AML-193 (cell line): ENCODE measurements around the gene GSC.
"Not testable (repeated sequence)": the region's sequence is repeated elsewhere in the genome, so short reads cannot be mapped to it uniquely, and the experiment has no call there.

Experiments used
- DNase-seq, 2 experiments: peaks; one replicate each; lab custom pipeline; 2025; lab: John Stamatoyannopoulos, UW

The GSC gene

DNA sequence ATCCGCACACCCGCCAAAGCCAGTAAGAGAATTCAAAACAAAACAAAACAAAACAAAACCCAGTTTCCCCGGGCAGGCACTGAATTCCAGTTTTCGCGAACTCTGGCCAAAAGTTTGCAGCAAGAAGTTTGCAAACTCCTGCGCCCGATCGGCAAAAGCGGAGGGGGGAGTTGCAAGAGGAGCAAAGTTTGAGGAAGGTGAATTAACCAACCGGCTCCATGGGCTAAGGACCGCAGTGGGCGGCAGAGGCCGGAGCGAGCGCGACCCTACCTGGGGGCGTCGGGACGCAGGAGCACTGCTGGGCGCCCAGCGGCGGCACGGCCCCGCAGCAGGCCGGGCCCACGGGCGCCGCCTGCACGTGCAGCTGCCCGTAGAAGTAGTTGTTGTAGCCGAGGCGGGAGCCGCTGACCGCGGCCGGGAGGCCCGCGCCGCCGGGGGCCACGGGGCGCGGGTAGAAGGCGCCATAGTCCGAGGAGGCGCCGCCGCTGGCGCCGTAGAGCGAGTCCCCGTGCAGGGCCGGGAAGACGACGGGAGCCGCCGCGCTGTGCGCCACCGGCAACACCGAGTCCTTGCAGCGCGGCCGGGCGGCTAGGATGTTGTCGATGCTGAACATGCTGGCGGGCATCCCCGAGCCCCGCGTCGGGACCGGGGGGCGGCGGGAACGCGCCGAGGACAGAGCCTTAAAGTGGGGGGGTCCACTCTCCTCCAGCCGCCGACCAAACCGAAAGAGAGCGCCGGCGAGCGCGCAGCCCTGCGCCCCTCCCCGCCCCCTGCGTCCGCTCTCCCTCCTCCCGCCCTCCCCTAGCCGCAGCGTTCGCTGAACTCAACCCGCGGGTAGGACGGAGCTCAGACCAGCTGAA is at the start of gene GSC:
Gene GSC, minus strand, starts transcription at position 723 of the 860 bp plus-strand sequence. Its CDS starts 98 bp downstream, at position 625.
- DNase-seq, result no peak

DNA sequence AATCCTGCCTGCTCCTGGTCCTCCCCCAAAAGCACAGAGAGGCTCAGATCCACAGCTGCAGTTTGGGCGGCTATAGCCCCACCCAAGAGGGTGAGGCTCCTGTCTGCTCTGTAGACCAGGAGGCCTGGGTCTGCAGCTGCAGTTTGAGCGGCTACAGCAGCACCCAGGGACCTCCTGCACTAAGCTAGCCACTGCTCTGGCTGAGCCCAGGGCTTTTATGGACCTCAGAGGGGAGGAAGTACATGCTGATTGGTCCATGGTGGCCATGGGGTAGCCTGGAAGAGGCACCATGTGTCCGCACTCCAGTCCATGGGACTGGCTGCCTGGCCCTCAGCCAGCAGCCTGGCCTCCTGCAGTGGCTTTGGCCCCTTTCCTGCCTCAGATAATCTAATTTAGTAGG is 49.6 kb upstream of the GSC start:
- DNase-seq, result no peak

DNA sequence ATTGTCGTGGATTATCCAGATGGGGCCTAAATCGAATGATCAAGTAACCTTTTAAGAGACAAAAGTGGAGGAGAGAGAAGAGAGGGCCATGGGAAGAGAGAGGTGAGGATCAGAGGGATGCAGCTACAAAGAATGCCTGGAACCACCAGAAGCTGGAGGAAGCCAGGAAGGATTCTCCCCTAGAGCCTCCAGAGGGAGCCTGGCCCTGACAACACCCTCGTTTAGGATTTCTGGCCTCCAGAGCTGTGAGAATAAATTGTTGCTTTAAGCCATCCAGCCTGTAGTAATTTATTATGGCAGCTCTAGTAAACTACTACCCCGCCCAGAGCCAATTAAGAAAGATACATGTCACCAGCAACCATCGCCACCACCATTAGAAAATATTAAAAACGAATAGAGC is 46.2 kb upstream of the GSC start:
- DNase-seq, result no peak

GRCh38 chr14:94805680-94806288 is 35.9 kb upstream of the GSC start:
- no peak for DNase-seq

DNA sequence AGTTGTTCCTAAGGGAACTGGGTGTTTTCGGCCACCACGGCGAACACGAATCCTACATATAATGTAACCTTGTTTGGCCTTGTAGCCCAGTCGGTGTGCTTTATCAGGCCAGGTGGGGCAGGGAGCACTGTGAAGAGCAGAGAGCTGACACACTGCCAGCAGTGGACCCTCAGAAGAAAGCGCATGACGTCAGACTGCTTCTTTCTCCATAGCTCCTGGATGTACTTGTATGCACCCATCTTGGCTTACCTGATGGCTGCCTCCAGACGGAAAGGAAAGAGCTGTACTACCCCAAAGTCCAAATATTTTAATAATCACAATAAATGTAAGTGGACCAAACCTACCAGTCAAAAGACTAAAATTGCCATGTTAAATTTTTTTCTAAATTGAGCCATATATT is 31.3 kb upstream of the GSC start:
- no peak for DNase-seq

DNA sequence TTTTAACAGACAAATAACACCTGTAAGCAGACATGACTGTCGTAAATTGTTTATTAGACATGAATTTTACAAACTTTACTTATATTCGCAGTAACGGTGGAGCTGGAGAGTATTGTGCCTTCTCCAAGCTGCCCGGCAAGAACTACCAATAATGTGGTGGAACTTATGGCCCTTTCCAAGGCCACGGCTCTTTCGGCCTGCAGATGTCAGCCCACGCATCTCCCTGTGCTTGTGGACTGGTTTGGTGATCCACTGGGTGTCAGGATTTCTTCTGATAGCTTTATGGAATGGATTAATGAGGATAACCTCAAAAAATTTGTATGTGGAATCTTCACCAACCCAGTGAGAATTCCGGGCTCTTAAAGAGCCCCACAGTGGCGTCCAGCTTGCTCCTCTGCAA is 30.9 kb upstream of the GSC start:
- not testable (repeated sequence) for DNase-seq

DNA sequence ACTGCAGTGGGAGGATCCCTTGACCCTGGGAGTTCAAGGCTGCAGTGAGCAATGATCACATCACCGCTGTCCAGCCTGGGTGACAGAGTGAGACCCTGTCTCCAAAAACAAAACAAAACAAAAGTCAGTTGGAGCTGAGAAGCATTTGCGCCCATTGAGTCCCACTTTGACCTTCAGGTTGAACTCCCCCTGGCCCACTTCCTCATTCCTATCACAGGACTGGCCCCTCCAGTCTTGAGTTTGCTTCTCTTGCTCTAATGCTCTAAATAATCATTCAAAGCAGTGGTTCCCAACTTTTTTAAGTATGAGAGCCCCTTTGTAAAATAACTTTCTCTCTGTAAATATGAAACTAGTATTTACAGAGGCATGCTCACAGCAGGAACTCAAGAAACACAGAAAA is 28.0 kb upstream of the GSC start:
- DNase-seq, result no peak

GRCh38 chr14:94796278-94796677 is 26.4 kb upstream of the GSC start:
- no peak for DNase-seq

- no peak for DNase-seq
Observed at GRCh38 chr14:94795372-94795771, 25.5 kb upstream of the GSC start.

DNA sequence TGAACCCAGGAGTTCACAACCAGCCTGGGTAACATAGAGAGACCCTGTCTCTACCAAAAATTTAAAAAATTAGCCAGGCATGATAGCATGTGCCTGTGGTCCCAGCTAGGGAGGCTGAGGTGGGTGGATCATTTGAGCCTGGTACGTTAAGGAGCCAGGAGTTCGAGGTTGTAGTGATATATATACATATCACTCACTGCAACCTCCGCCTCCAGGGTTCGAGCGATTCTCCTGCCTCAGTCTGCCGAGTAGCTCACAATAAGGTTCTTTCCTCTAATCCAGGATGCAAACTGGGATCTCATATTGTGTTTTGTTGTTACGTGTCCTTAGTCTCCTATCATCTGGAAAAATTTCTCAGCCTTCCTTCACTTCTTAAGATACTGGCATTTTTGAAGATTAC is 24.0 kb upstream of the GSC start:
- DNase-seq, result no peak

DNA sequence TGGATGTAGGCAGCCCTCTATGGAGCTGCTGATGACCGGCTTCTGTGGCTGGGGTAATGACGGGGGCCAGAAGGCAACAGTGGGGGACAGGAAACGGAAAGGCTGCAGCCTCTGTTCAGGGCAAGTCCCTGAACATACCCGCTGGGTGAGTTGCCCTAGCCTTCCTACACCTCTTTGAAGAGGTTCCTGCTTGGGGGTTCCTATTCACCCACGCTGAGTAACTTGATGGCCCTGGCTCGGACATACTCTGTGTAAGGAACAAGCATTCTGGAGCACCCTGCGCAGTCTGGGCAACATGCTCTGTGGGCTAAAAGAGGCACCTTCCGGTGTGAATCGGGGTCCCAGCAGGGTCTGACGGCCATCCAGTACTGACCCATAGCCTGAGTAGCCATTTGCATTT is 17.7 kb upstream of the GSC start:
- no peak for DNase-seq

- DNase-seq, result no peak
Observed at GRCh38 chr14:94787092-94787491, 17.2 kb upstream of the GSC start.

GRCh38 chr14:94780536-94781399 is 10.9 kb upstream of the GSC start:
- no peak for DNase-seq

DNA sequence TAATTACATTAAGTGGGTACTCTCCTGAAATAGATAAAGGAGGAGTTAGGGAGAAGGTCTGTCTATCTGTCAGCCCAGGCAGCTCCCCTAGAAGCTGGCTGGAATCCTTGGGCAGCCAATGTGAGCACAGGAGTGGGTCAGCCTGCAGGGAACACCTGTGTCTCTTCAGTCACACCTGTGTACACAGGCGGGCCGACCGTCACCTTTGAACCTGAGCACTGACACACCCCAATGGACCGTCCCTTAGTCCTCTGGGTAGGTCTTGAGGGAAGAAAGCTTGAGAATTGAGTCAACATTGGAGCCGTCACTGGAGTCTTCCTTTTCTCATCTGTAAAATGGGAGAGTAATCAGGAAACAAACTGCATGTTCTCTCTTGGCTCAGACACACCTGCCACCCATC is 9.8 kb upstream of the GSC start:
- DNase-seq, result no peak

- DNase-seq, result no peak
Observed at GRCh38 chr14:94775871-94776210, 5.9 kb upstream of the GSC start.

GRCh38 chr14:94775091-94775870 is 5.4 kb upstream of the GSC start:
- DNase-seq, result no peak

DNA sequence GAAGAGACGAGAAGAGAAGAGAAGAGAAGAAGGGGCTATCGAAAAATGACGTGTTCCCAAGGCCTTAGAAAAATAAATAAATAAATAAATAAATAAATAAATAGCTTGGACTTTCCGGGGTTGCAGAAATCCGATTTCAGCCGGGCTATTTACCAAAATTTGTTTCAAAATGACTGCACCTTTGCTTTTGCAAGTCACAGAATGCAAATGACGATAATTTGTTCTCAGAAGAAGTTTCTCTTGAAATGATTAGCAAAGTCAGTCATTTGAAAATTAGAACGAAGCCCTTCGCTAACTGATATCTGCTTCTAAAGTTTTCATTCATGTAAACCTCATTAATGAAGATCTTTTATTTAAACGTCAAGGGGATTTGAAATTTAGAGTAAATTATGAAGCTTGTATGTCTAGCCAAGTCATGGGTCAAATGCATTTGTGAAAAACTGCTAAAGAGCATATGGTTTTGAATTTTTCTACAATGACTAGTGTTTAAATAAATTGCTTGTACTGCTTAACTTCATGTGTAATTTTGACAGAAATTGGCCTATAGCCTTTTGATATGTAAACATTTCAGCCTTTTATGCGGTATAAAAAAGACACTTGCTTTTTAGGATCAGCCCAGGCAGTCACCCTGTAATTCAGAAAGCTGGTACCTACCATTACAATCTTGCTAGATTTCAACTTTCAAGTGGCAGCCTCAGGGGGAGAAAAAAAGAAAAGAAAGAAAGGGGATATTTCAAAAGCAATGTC is 4.6 kb upstream of the GSC start:
- no peak for DNase-seq

DNA sequence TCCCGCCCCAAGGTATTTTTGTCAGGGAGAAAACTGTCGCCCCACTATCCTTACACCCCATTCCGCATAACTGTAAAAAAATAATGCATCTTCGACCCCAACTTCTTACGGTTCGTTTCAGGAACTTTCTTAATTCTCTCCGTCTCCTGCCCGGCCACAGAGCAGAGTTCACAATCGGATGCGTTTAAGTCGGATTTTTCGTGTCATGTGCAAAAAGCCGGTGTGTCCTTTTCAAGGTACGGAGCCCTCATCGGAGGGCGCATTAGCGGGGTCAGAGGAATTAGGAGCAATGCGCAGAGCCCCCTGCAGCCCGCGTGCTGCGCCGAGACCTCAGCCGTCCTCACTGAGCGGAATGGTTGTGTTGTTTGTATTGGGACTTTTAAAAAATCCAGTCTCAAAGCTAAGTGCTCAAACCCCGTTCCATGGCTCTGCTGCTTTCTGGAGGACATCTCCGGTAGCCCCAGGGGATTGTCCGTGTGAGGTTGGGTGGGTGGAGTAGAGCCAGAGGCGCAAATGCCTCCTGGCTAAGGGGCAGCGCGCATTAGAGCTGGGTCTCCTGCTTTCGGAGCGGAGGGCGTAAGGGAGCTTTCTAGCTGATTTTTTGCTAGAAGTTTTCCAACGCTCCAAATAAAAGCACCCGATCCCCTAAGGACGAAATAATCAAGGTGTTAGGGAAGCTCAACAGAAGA is 3.9 kb upstream of the GSC start:
- DNase-seq, result no peak

- no peak for DNase-seq
Observed at GRCh38 chr14:94773061-94773648, 3.2 kb upstream of the GSC start.

DNA sequence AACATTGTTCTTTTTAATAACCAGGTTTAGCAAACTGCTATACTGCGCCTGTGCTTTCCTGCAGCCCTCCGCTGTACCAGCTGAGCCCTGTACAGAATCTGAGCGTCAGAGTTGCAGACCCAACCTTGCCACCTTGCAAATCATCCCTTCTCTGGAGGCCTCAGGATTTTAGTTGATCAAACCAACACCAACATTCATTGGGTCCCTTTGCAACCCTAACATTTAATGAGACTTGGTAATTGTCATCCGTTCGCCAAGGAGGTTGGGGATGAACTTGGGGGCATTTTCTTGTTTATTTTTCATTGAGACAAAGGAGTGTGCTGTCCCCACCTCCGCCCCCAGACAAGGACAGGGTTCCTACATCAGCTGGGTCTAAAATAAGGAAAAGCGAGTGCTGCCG is 2.6 kb upstream of the GSC start:
- no peak for DNase-seq
